Neural cell (in vitro differentiated cells): ENCODE measurements around the gene DENND6A.

Source experiments
- EP300 ChIP-seq: fragments of 450-650 bp; conservative IDR thresholded peaks from 2 replicates; pipeline ENCODE4 v1.6.1; 2014; ENCODE audit warnings: antibody characterized with exemption, mild to moderate bottlenecking, moderate library complexity; ENCODE audit not compliant: poor library complexity, severe bottlenecking
- EZH2 ChIP-seq: fragments of 200-600, 300-800 bp; shearing (Covaris generic), sonication (generic); IDR thresholded peaks from 2 replicates; pipeline ENCODE4 v1.6.1; 2014; ENCODE audit warnings: antibody characterized with exemption, low read length, borderline replicate concordance, mild to moderate bottlenecking; ENCODE audit not compliant: insufficient read depth, poor library complexity, severe bottlenecking
- MXI1 ChIP-seq: fragments of 450-650 bp; conservative IDR thresholded peaks from 2 replicates; pipeline ENCODE4 v1.6.1; 2014; ENCODE audit warnings: antibody characterized with exemption, mild to moderate bottlenecking; ENCODE audit not compliant: poor library complexity, severe bottlenecking
- POLR2AphosphoS5 ChIP-seq: IDR thresholded peaks from 2 replicates; pipeline ENCODE4 v1.6.1; 2012
- RAD21 ChIP-seq: fragments of 450-650 bp; conservative IDR thresholded peaks from 2 replicates; pipeline ENCODE4 v1.6.1; 2014; ENCODE audit warnings: antibody characterized with exemption, mild to moderate bottlenecking, moderate library complexity
- REST ChIP-seq: IDR thresholded peaks from 2 replicates; pipeline ENCODE4 v1.6.1; 2012; ENCODE audit warnings: borderline replicate concordance
- TAF1 ChIP-seq: IDR thresholded peaks from 2 replicates; pipeline ENCODE4 v1.6.1; 2012; ENCODE audit warnings: low read depth
- TF ChIP-seq, protein P1 (sequence below): fragments of 450-650 bp; IDR thresholded peaks from 2 replicates; pipeline ENCODE4 v1.5.1; 2014; ENCODE audit warnings: antibody characterized with exemption, mild to moderate bottlenecking, moderate library complexity; ENCODE audit not compliant: poor library complexity, severe bottlenecking

- TF ChIP-seq, protein P1, sequence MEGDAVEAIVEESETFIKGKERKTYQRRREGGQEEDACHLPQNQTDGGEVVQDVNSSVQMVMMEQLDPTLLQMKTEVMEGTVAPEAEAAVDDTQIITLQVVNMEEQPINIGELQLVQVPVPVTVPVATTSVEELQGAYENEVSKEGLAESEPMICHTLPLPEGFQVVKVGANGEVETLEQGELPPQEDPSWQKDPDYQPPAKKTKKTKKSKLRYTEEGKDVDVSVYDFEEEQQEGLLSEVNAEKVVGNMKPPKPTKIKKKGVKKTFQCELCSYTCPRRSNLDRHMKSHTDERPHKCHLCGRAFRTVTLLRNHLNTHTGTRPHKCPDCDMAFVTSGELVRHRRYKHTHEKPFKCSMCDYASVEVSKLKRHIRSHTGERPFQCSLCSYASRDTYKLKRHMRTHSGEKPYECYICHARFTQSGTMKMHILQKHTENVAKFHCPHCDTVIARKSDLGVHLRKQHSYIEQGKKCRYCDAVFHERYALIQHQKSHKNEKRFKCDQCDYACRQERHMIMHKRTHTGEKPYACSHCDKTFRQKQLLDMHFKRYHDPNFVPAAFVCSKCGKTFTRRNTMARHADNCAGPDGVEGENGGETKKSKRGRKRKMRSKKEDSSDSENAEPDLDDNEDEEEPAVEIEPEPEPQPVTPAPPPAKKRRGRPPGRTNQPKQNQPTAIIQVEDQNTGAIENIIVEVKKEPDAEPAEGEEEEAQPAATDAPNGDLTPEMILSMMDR: no peak
- TF ChIP-seq REST (no peak), POLR2AphosphoS5 (no peak), EP300 (no peak), RAD21 (no peak), MXI1 (no peak), EZH2 (no peak), TAF1 (no peak)
Observed at GRCh38 chr3:57652203-57652602, 40.7 kb downstream of the DENND6A start.
